ENCODE measurements around the gene CHD9NB. TPM values are rescaled to one million over a fixed set of nuclear protein-coding genes. Genes with fewer than 3 reads are reported as not detected.

Gene CHD9NB
- total and polyA plus RNA-seq, 10 of the 15 experiments (the other 5 are each of a cell fraction or from before 2014, with no cell fraction given): 0.14 to 1.6 (median 0.73) TPM

GRCh38 chr16:53007095-53007494 lies 45.6 kb downstream of the CHD9NB start (continued):
- no peak for TF ChIP-seq JUND (IDR thresholded peaks at IDR 0.05; ENCODE audit: low read depth, low read length)
- TF ChIP-seq SIN3A (IDR thresholded peaks at IDR 0.05; ENCODE audit: low read depth, low read length): no peak

- FAIRE-seq: no peak
- in situ Hi-C loops (cut with MboI): no loop called here
- RAD21 ChIA-PET (ENCODE audit: unreplicated experiment): no interaction called here
- Histone ChIP-seq H3K79me2 (ENCODE audit: control insufficient read depth, insufficient read depth, low read length) (no peaks in the 10 kb centered on the region), H3K9ac (ENCODE audit: control insufficient read depth, insufficient read depth, low read length) (no peak overlapping the region), H3K4me2 (ENCODE audit: control insufficient read depth, insufficient read depth) (no peak overlapping the region), H3K4me3 (no peak overlapping the region), H3K4me1 (ENCODE audit: control insufficient read depth, insufficient read depth, low read length) (no peaks in the 10 kb centered on the region), H3K27me3 (replicated peaks in 1 of 2; ENCODE audit: control insufficient read depth in 2 of 2, insufficient read depth in 2 of 2, low read length in 1 of 2) (no peaks in the 10 kb centered on the region), H3K9me3 (replicated peaks; ENCODE audit: control insufficient read depth, insufficient read depth, low read length) (no peaks in the 10 kb centered on the region), H2AFZ (ENCODE audit: control insufficient read depth, low read depth, low read length) (no peak overlapping the region), H3K27ac (ENCODE audit: control insufficient read depth, insufficient read depth) (no peak overlapping the region), H4K20me1 (ENCODE audit: control insufficient read depth, insufficient read depth) (no peaks in the 10 kb centered on the region), H3K36me3 (ENCODE audit: control insufficient read depth in 2 of 2, insufficient read depth in 2 of 2, low read length in 1 of 2) (no peaks in the 10 kb centered on the region)
- CTCF ChIA-PET: no interaction called here
- SMC1A ChIA-PET (ENCODE audit: uncharacterized antibody, unreplicated experiment): no interaction called here
- ATAC-seq: no peak
- no peak for DNase-seq (ENCODE audit: low read depth, low spot score)
- POLR2A ChIA-PET: no interaction called here
- no TSS peak for BruUV-seq (replicated peaks)
- intact Hi-C loops (cut with micrococcal nuclease; ENCODE audit: unreplicated experiment): no loop called here
- WGBS (ENCODE audit: insufficient coverage, insufficient replicate concordance, low lambda C conversion rate, missing lambda C conversion rate): 17% methylated on average over 1 of the region's 1 CpG
- TF ChIP-seq BCLAF1 (IDR thresholded peaks at IDR 0.05) (no peak), NFIC (IDR thresholded peaks at IDR 0.05; ENCODE audit: low read depth, low read length) (no peak), PBX3 (IDR thresholded peaks at IDR 0.05; ENCODE audit: insufficient replicate concordance, low read depth, low read length) (no peak), RAD51 (IDR thresholded peaks at IDR 0.05) (no peak), ZNF207 (IDR thresholded peaks at IDR 0.05; ENCODE audit: borderline replicate concordance) (no peak), BCL3 (IDR thresholded peaks at IDR 0.05; ENCODE audit: borderline replicate concordance, insufficient read depth, low read depth, low read length, poor library complexity, severe bottlenecking) (no peak)
Measured at GRCh38 chr16:52997922-52998321, 54.8 kb downstream of the CHD9NB start.

All from GM12878 (cell line).